GM23338 (cell line): ENCODE results near the gene DCLK2. TPM values are rescaled to one million over a fixed set of nuclear protein-coding genes. Genes with fewer than 3 reads are reported as not detected.

Experiments used
- ATAC-seq: fragments of 200-7000 bp; cut with Tn5 transposase; 3 replicates; pipeline ENCODE4 v1.9.1; 2020
- DNase-seq: peaks from one replicate; pipeline ENCODE4 v3.0.0-alpha.2; 2015; ENCODE audit warnings: low spot score
- H2AFZ ChIP-seq: fragments of 200-600 bp; sonication (generic); 2 replicates; pipeline ENCODE4 v1.8.0; 2016; ENCODE audit warnings: antibody characterized with exemption, mild to moderate bottlenecking, moderate library complexity
- H3F3A ChIP-seq: fragments of 200-600 bp; sonication (generic); replicated peaks from 2 replicates; pipeline ENCODE4 v1.8.0; 2017; ENCODE audit warnings: antibody characterized with exemption, mixed run types, low read depth
- H3K27ac ChIP-seq: fragments of 200-600 bp; sonication (generic); 2 replicates; pipeline ENCODE4 v1.6.1; 2016; ENCODE audit warnings: low read depth
- H3K27me3 ChIP-seq: fragments of 200-600 bp; sonication (generic); 2 replicates; pipeline ENCODE4 v1.8.0; 2016; ENCODE audit warnings: mild to moderate bottlenecking, mixed run types, moderate library complexity; ENCODE audit not compliant: insufficient read depth
- H3K36me3 ChIP-seq: fragments of 200-600 bp; sonication (generic); 2 replicates; pipeline ENCODE4 v1.8.0; 2016; ENCODE audit warnings: mild to moderate bottlenecking; ENCODE audit not compliant: insufficient read depth
- H3K4me1 ChIP-seq: fragments of 200-600 bp; sonication (generic); 2 replicates; pipeline ENCODE4 v1.8.0; 2016; ENCODE audit warnings: mild to moderate bottlenecking, moderate library complexity; ENCODE audit not compliant: insufficient read depth
- H3K4me2 ChIP-seq: fragments of 200-600 bp; sonication (generic); 2 replicates; pipeline ENCODE4 v1.7.1; 2017; ENCODE audit warnings: mixed run types
- H3K4me3 ChIP-seq: fragments of 200-600 bp; sonication (generic); 2 replicates; pipeline ENCODE4 v1.6.1; 2016; ENCODE audit warnings: mixed run types
- H3K79me2 ChIP-seq: fragments of 200-600 bp; sonication (generic); replicated peaks from 2 replicates; pipeline ENCODE4 v1.8.0; 2017; ENCODE audit warnings: mild to moderate bottlenecking; ENCODE audit not compliant: insufficient read depth
- H3K9me2 ChIP-seq: fragments of 200-600 bp; sonication (generic); 2 replicates; pipeline ENCODE4 v1.8.0; 2017; ENCODE audit not compliant: insufficient read depth
- H4K20me1 ChIP-seq: fragments of 200-600 bp; sonication (generic); replicated peaks from 2 replicates; pipeline ENCODE4 v1.8.0; 2017; ENCODE audit warnings: mild to moderate bottlenecking; ENCODE audit not compliant: insufficient read depth
- H3K27ac Mint-ChIP-seq: 2 replicates; pipeline ENCODE4 v1.8.0; 2020; ENCODE audit warnings: inconsistent platforms, mild to moderate bottlenecking, moderate library complexity, mixed read lengths
- H3K27me3 Mint-ChIP-seq: 3 replicates; pipeline ENCODE4 v1.8.0; 2022; ENCODE audit warnings: low read depth, mild to moderate bottlenecking, moderate library complexity, mixed read lengths, inconsistent platforms; ENCODE audit not compliant: insufficient read depth, poor library complexity
- H3K36me3 Mint-ChIP-seq: 3 replicates; pipeline ENCODE4 v1.8.0; 2021; ENCODE audit warnings: low read depth, mild to moderate bottlenecking, inconsistent platforms, moderate library complexity, mixed read lengths
- H3K4me1 Mint-ChIP-seq: 3 replicates; pipeline ENCODE4 v1.8.0; 2020; ENCODE audit warnings: mild to moderate bottlenecking, inconsistent platforms, mixed read lengths
- H3K4me3 Mint-ChIP-seq: 3 replicates; pipeline ENCODE4 v1.8.0; 2021; ENCODE audit warnings: moderate library complexity, mild to moderate bottlenecking, inconsistent platforms, mixed read lengths
- H3K9me3 Mint-ChIP-seq: 3 replicates; pipeline ENCODE4 v1.8.0; 2020; ENCODE audit warnings: moderate library complexity, mild to moderate bottlenecking, inconsistent platforms, mixed read lengths
- JUNB ChIP-seq: IDR thresholded peaks from one replicate; pipeline ENCODE4 v1.6.1; 2016; ENCODE audit warnings: antibody characterized with exemption; ENCODE audit not compliant: unreplicated experiment
- POLR2AphosphoS5 ChIP-seq: IDR thresholded peaks from 2 replicates; pipeline ENCODE4 v1.6.1; 2016; ENCODE audit warnings: antibody characterized with exemption, low read depth
- ZNF462 ChIP-seq: fragments of 250-450 bp; sonication (Bioruptor Pico); IDR thresholded peaks from 2 replicates; pipeline ENCODE4 v1.5.0; 2020; ENCODE audit warnings: mild to moderate bottlenecking, moderate library complexity
- polyA plus RNA-seq: library from polyadenylated mRNA; unstranded; fragments of >200 nt; fragmentation: Nextera tagmentation; extraction: Ambion mirVana; gene quantifications from 2 replicates; pipeline ENCODE4 v1.2.1, GENCODE V29; 2016
- total RNA-seq: library from RNA; depleted of rRNA; stranded (reverse); fragments of >200 nt; shearing (Covaris generic); gene quantifications from 2 replicates; pipeline ENCODE4 v1.2.3, GENCODE V29; 2014
- TF ChIP-seq, protein P1 (sequence below): IDR thresholded peaks from one replicate; pipeline ENCODE4 v1.6.1; 2018; ENCODE audit warnings: antibody characterized with exemption; ENCODE audit not compliant: unreplicated experiment

The DCLK2 gene
- total and polyA plus RNA-seq, 2 experiments from 2014 or later: 0.49 TPM; not detected in 1

GRCh38 chr4:150206265-150206664 is 128.0 kb downstream of the DCLK2 start:
- Histone ChIP-seq H3K79me2 (no peaks in the 10 kb centered on the region), H3K27ac (no peak overlapping the region), H3K4me2 (no peak overlapping the region), H3K27me3 (no peaks in the 10 kb centered on the region), H3K4me1 (no peaks in the 10 kb centered on the region), H3K36me3 (no peaks in the 10 kb centered on the region), H3F3A (no peaks in the 10 kb centered on the region), H3K9me2 (no peaks in the 10 kb centered on the region), H4K20me1 (no peaks in the 10 kb centered on the region), H3K4me3 (no peak overlapping the region), H2AFZ (no peak overlapping the region)
- DNase-seq (no peak), ATAC-seq (no peak)
- H3K27me3 Mint-ChIP-seq: no peaks in the 10 kb centered on the region
- H3K27ac Mint-ChIP-seq: no peak overlapping the region
- TF ChIP-seq ZNF462 (CRISPR knock-in tag): no peak
- TF ChIP-seq, protein P1, sequence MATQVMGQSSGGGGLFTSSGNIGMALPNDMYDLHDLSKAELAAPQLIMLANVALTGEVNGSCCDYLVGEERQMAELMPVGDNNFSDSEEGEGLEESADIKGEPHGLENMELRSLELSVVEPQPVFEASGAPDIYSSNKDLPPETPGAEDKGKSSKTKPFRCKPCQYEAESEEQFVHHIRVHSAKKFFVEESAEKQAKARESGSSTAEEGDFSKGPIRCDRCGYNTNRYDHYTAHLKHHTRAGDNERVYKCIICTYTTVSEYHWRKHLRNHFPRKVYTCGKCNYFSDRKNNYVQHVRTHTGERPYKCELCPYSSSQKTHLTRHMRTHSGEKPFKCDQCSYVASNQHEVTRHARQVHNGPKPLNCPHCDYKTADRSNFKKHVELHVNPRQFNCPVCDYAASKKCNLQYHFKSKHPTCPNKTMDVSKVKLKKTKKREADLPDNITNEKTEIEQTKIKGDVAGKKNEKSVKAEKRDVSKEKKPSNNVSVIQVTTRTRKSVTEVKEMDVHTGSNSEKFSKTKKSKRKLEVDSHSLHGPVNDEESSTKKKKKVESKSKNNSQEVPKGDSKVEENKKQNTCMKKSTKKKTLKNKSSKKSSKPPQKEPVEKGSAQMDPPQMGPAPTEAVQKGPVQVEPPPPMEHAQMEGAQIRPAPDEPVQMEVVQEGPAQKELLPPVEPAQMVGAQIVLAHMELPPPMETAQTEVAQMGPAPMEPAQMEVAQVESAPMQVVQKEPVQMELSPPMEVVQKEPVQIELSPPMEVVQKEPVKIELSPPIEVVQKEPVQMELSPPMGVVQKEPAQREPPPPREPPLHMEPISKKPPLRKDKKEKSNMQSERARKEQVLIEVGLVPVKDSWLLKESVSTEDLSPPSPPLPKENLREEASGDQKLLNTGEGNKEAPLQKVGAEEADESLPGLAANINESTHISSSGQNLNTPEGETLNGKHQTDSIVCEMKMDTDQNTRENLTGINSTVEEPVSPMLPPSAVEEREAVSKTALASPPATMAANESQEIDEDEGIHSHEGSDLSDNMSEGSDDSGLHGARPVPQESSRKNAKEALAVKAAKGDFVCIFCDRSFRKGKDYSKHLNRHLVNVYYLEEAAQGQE: no peak
- no peak for TF ChIP-seq POLR2AphosphoS5
- TF ChIP-seq JUNB: no peak
- no peak overlapping the region for H3K4me3 Mint-ChIP-seq
- no peaks in the 10 kb centered on the region for H3K9me3 Mint-ChIP-seq
- no peaks in the 10 kb centered on the region for H3K36me3 Mint-ChIP-seq
- H3K4me1 Mint-ChIP-seq: no peaks in the 10 kb centered on the region; the same call in 2 of the 3 replicates
